HG03575 (cell line): ENCODE measurements around the gene KLHDC7B.

Experiments
- ATAC-seq: cut with Tn5 transposase; IDR thresholded peaks from one replicate; pipeline ENCODE4 v1.9.1; 2021; ENCODE audit not compliant: unreplicated experiment, insufficient number of reproducible peaks, low FRiP score; ENCODE audit errors: extremely low read depth

The KLHDC7B gene

GRCh38 chr22:50544078-50544745 lies 1.5 kb upstream of the KLHDC7B start:
- ATAC-seq, result no peak

GRCh38 chr22:50544746-50545253 lies 899 bp upstream of the KLHDC7B start:
- no peak for ATAC-seq

DNA sequence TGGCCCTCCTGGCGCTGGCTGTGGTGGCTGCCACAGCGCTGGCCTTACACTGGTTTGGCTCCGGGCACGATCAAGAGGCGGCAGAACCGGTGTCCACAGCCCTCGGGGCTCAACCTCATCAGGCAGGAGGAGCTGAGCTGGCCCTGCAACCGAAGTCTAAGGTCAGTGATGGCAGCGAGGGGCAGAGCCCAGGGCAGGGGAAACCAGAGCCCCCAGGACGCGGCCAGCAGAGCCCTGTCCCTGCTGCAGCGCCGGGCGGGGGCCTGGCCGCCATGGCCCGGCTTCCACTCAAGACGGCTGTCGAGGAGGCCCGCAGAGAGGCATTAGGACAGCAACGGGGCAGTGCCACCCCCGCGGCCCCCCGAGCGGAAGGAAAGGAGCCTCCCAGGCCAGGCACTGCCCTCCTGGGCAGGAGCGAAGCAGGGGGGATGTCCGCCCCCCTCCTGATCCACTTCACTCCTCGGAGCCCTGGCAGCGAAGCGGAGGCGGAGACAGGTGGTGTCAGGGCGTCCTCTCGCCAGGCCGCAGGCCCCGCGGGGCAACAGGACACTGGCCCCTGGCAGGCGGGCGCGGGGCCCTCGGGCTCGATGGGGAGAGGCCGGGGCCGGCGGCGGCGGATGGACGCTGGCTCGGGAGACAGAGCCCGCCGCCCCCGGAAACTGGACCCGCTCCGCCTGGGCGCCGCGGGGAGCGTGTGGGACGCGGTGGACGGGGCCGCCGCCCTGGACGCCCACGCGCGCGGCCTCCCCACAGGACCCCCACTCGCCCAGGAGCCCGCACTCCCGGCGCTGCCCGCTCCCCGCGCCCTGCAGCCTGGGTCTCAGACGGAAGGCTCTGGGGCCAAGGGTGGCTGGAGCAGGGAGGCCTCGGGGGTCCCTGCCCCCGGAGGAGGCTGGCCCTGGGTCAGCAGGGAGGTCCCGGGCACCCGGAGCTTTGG lies 895 bp downstream of the KLHDC7B start:
- no peak for ATAC-seq

GRCh38 chr22:50547263-50547985 lies 1.7 kb downstream of the KLHDC7B start:
- no peak for ATAC-seq

GRCh38 chr22:50548040-50548920 lies 2.6 kb downstream of the KLHDC7B start:
- ATAC-seq, result no peak

DNA sequence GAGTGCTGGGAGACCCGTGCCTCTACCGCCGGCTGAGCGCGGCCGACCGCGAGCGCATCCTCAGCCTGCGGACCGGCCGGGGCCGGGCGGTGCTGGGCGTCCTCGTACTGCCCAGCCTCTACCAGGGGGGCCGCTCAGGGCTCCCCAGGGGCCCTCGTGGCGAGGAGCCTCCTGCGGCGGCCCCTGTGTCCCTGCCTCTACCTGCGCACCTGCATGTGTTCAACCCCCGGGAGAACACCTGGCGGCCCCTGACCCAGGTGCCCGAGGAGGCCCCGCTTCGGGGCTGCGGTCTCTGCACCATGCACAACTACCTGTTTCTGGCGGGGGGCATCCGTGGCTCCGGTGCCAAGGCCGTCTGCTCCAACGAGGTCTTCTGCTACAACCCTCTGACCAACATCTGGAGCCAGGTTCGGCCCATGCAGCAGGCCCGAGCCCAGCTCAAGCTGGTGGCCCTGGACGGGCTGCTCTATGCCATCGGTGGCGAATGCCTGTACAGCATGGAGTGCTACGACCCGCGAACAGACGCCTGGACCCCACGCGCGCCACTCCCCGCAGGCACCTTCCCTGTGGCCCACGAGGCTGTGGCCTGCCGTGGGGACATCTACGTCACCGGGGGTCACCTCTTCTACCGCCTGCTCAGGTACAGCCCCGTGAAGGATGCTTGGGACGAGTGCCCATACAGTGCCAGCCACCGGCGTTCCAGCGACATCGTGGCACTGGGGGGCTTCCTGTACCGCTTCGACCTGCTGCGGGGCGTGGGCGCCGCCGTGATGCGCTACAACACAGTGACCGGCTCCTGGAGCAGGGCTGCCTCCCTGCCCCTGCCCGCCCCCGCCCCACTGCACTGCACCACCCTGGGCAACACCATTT lies 3.5 kb downstream of the KLHDC7B start:
- no peak for ATAC-seq

GRCh38 chr22:50550395-50550794 lies 4.7 kb downstream of the KLHDC7B start:
- ATAC-seq, result no peak

DNA sequence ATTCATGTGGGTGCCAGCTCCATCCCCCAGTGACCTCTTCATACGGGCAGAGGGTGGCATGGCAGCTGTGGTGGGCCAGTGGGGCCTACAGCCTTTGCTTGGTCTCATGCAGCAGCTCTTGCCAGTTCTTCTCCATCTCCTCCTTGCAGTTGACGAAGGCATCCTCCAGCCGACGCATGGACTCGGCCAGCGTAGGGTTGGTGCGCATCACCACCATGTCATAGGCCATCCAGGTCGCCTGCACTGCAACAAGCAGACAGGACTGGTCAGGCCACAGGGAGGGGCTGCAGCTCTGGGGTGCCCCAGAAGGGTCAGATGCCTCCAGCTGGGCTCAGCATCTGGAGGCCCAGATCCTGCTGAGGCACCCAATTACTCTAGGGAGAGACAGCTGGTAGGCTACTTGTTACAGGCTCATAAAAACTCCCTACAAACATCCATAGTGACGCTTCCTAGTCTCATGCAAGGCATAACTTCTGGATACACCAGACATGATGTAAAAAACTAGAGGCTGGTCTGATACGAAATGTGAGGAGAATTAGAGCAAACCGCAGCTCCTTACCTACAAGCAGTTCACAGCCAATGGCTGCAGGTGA lies 5.6 kb downstream of the KLHDC7B start:
- ATAC-seq, result no peak

DNA sequence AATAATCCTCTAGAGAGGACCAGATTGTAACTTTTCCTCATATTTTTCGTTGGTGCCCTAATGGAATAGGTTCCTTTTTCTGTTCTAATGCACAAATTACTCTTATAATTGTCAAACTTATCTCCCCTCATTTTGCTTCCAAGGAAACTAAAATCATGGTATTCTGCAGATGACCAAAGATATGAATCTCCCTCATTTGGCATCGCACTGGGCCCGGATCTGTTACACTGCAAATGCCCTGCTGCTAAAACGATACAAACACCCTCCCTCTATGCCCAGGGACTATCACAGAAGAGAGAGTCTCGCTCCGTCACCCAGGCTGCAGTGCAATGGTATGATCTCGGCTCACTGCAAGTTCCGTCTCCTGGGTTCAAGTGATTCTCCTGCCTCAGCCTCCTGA lies 7.6 kb downstream of the KLHDC7B start:
- ATAC-seq, result no peak

GRCh38 chr22:50556703-50557102 lies 11.0 kb downstream of the KLHDC7B start:
- no peak for ATAC-seq

DNA sequence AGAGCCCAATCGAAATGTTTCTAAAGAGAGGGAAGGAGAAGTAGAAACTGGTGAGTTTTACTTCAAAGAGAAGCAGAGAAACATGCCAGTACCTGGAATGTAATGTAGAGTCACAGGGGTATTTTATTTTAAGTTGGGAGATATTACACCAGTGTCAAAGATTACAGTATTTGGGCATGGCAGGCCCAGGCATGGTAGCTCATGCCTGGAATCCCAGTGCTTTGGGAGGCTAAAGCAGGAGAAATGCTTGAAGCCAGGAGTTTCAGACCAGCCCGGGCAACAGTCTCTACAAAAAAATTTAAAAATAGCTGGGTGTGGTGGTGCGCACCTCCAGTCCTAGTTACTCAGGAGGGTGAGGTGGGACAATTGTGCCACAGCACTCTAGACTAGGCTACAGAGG lies 14.3 kb downstream of the KLHDC7B start:
- no peak for ATAC-seq

DNA sequence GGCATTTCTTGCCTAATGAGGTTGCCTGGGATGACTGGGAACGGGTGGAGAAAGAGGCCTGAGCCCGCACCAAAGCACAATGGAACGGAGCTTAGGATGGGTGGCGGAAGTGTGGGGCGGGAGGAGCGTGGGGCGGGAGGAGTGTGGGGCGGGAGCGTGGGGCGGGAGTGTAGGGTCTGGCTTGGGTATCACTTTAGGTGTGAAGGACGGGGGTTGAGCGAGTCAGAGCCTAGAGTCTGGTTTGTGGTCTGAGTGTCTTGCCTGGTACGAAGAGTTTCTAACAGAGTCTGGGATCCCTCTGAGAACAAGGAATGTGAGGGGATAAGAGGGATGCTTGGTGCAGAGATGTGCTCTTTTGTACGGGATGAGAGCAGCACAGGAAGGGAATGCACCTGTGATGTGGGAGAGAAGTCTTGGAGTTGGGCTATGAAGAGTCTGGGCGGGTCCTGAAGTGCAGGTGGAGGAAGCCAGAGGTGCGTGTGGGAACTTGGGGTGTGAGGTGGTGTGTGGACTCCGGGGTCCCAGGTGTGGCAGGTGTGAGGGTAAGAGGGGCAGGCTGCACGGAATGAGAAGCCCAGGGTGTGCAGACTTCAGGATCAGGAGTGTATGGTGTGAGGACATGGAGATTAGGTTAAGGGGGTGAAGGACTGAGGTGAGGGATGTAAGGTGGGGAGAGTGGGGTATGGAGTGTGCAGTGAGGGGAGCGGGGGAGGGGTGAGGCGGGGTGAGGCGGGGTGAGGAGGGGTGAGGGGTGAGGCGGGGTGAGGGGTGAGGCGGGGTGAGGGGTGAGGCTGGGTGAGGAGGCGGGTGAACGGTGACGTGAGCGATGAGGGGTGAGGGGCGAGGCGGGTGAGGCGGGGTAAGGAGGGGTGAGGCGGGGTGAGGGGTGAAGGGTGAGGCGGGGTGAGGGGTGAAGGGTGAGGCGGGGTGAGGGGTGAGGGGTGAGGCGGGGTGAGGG lies 16.0 kb downstream of the KLHDC7B start:
- no peak for ATAC-seq

DNA sequence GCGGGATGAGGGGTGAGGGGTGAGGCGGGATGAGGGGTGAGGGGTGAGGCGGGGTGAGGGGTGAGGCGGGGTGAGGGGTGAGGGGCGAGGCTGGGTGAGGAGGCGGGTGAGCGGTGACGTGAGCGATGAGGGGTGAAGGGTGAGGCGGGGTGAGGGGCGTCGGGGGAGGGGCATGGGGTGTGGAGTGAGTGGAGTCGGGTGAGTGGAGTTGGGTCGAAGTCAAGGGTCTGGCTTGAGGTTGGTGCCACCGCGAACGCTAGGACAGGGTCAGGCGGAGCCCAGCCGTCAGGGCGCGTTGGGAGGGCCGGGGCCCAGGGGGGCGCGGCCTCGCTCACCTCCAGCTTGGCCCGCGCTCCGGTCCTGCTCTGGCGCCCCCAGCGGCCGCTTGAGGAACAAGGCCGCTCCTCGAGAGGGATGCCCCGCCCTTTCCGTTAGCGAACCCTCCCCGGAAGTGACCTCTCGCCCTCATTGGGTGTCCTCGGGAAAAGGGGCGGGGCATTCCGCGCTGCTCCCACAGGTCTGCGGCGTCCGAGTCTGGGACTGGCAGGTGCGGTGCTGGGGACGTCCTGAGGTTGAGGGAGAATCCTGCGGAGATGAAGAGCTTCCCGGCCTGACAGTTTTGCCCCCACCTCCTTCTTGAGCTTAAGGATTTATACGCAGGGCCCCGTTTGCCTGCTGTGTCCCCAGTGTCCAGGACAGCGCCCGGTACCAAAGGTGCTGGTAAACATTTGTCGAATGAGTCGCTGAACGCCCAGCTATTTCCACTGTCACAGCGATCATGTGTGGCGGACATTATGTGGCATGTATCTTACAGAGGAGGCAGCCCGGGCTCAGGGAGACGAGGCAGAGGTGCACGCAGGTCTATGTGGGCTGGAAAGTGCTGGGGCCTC lies 17.1 kb downstream of the KLHDC7B start, which contains the start of gene SYCE3:
SYCE3 (minus strand) TSS at position 397 of the 890 bp plus-strand sequence. CDS start 6,514 bp downstream, outside the sequence.
- ATAC-seq, result no peak

- no peak for ATAC-seq
These were observed 17.9 kb downstream of the KLHDC7B start for GRCh38 chr22:50563413-50564160.

DNA sequence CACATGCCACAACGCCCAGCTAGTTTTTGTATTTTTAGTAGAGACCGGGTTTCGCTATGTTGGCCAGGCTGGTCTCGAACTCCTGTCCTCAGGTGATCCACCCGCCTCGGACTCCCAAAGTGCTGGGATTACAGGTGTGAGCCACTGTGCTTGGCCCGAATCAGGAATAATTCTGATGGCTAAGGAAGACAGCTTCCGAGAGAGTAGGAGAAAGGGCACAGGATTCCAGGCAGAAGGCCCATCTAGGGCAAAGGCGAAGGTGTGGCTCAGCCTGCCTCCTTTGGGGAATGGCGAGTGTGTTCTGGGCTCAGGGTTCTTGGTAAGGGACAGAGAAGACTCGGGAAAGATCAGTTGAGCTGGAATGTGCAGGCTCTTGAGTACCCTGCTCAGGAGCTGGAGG lies 18.6 kb downstream of the KLHDC7B start:
- no peak for ATAC-seq
